Astrocyte (in vitro differentiated cells and primary cell): ENCODE measurements around the gene AMIGO3. TPM values are rescaled to one million over a fixed set of nuclear protein-coding genes. Genes with fewer than 3 reads are reported as not detected.

Source experiments
- DNase-seq: peaks from one replicate; pipeline ENCODE4 v3.0.0-alpha.2; 2010; ENCODE audit warnings: low read depth
- FAIRE-seq: peaks from 2 replicates; lab custom pipeline; 2011; peaks lifted over from hg19 to GRCh38; lab: Jason Lieb, UNC
- H2AFZ ChIP-seq: 2 replicates; pipeline ENCODE4 v1.6.0; 2012; ENCODE audit warnings: low read depth, low read length, inconsistent platforms
- H3K27ac ChIP-seq: 2 replicates; pipeline ENCODE4 v1.5.1; 2011; ENCODE audit warnings: low read depth, low read length, inconsistent platforms
- H3K27me3 ChIP-seq: 2 replicates; pipeline ENCODE4 v1.6.0; 2011; ENCODE audit warnings: low read length, inconsistent platforms; ENCODE audit not compliant: insufficient read depth
- H3K36me3 ChIP-seq: 2 replicates; pipeline ENCODE4 v1.5.1; 2011; ENCODE audit warnings: low read length, inconsistent platforms; ENCODE audit not compliant: insufficient read depth
- H3K4me1 ChIP-seq: 2 replicates; pipeline ENCODE4 v1.5.1; 2011; ENCODE audit warnings: low read length, inconsistent platforms; ENCODE audit not compliant: insufficient read depth
- H3K4me2 ChIP-seq: 2 replicates; pipeline ENCODE4 v1.6.0; 2012; ENCODE audit warnings: low read length, inconsistent platforms
- H3K4me3 ChIP-seq: 2 replicates; pipeline ENCODE4 v1.5.1; 2011; ENCODE audit warnings: low read depth, mild to moderate bottlenecking, low read length, inconsistent platforms; ENCODE audit not compliant: insufficient read depth
- H3K79me2 ChIP-seq: 2 replicates; pipeline ENCODE4 v1.6.0; 2012; ENCODE audit warnings: mild to moderate bottlenecking, low read length, inconsistent platforms; ENCODE audit not compliant: insufficient read depth
- H3K9ac ChIP-seq: 2 replicates; pipeline ENCODE4 v1.6.0; 2012; ENCODE audit warnings: mild to moderate bottlenecking, low read length, inconsistent platforms
- H3K9me3 ChIP-seq: 2 replicates; pipeline ENCODE4 v1.5.1; 2012; ENCODE audit warnings: low read depth, mild to moderate bottlenecking, low read length, inconsistent platforms; ENCODE audit not compliant: insufficient read depth
- H4K20me1 ChIP-seq: 2 replicates; pipeline ENCODE4 v1.6.0; 2012; ENCODE audit warnings: low read length, inconsistent platforms; ENCODE audit not compliant: insufficient read depth
- H3K27ac Mint-ChIP-seq: one replicate; pipeline ENCODE4 v1.8.0; 2021; ENCODE audit warnings: mild to moderate bottlenecking, mixed read lengths; ENCODE audit not compliant: unreplicated experiment
- H3K27me3 Mint-ChIP-seq: one replicate; pipeline ENCODE4 v1.8.0; 2021; ENCODE audit warnings: low read depth, mixed read lengths; ENCODE audit not compliant: unreplicated experiment
- H3K36me3 Mint-ChIP-seq: one replicate; pipeline ENCODE4 v1.8.0; 2021; ENCODE audit warnings: low read depth, mixed read lengths; ENCODE audit not compliant: unreplicated experiment
- H3K4me1 Mint-ChIP-seq: one replicate; pipeline ENCODE4 v1.8.0; 2021; ENCODE audit warnings: low read depth, mixed read lengths; ENCODE audit not compliant: unreplicated experiment
- H3K4me3 Mint-ChIP-seq: one replicate; pipeline ENCODE4 v1.8.0; 2021; ENCODE audit warnings: mild to moderate bottlenecking, moderate library complexity, mixed read lengths; ENCODE audit not compliant: unreplicated experiment
- H3K9me3 Mint-ChIP-seq: one replicate; pipeline ENCODE4 v1.8.0; 2021; ENCODE audit warnings: mild to moderate bottlenecking, mixed read lengths; ENCODE audit not compliant: unreplicated experiment
- CTCF ChIP-seq: IDR thresholded peaks from 2 replicates; pipeline ENCODE4 v1.5.1; 2011; ENCODE audit warnings: low read depth, mild to moderate bottlenecking, inconsistent platforms, low read length, moderate library complexity; ENCODE audit not compliant: insufficient read depth
- EZH2 ChIP-seq: IDR thresholded peaks from 2 replicates; pipeline ENCODE4 v1.6.1; 2012; ENCODE audit warnings: mild to moderate bottlenecking, low read length, inconsistent platforms; ENCODE audit not compliant: insufficient read depth
- total RNA-seq: library from RNA; stranded (reverse); gene quantifications from 2 replicates; pipeline ENCODE4 v1.2.1, GENCODE V29; 2021

AMIGO3 gene
- total RNA-seq, 1 donor from 2014 or later: 0.16 TPM

- Mint-ChIP-seq H3K27ac (no peak overlapping the region), H3K36me3 (peaks cover 9% of the 10 kb centered on the region), H3K4me3 (no peak overlapping the region), H3K27me3 (no peaks in the 10 kb centered on the region), H3K9me3 (peaks cover 3% of the 10 kb centered on the region), H3K4me1 (peaks cover 3% of the 10 kb centered on the region)
- FAIRE-seq: no peak
- no peak overlapping the region for H3K4me3 ChIP-seq
- TF ChIP-seq EZH2: no peak
- TF ChIP-seq CTCF: no peak
- peaks cover 12% of the 10 kb centered on the region for H3K4me1 ChIP-seq
- no peaks in the 10 kb centered on the region for H3K9me3 ChIP-seq
- H3K79me2 ChIP-seq: no peaks in the 10 kb centered on the region
- H2AFZ ChIP-seq: no peak overlapping the region
- H3K4me2 ChIP-seq: no peak overlapping the region
- H3K36me3 ChIP-seq: no peaks in the 10 kb centered on the region
- DNase-seq: no peak
- H3K9ac ChIP-seq: no peak overlapping the region
- no peaks in the 10 kb centered on the region for H3K27me3 ChIP-seq
- H4K20me1 ChIP-seq: peaks cover 28% of the 10 kb centered on the region
- H3K27ac ChIP-seq: no peak overlapping the region
Observed at GRCh38 chr3:49714728-49715550, 4.5 kb downstream of the AMIGO3 start.

GRCh38 chr3:49713336-49714105 is 6.0 kb downstream of the AMIGO3 start:
- no peak overlapping the region for H3K4me3 ChIP-seq
- Mint-ChIP-seq H3K27ac (no peak overlapping the region), H3K27me3 (no peaks in the 10 kb centered on the region), H3K36me3 (peaks cover 11% of the 10 kb centered on the region), H3K4me1 (peaks cover under 1% of the 10 kb centered on the region), H3K4me3 (no peak overlapping the region), H3K9me3 (peaks cover under 1% of the 10 kb centered on the region)
- no peaks in the 10 kb centered on the region for H3K9me3 ChIP-seq
- H3K4me2 ChIP-seq: no peak overlapping the region
- peaks cover 2% of the 10 kb centered on the region for H3K4me1 ChIP-seq
- no peak overlapping the region for H3K27ac ChIP-seq
- no peak overlapping the region for H2AFZ ChIP-seq
- no peak for TF ChIP-seq EZH2
- TF ChIP-seq CTCF: no peak
- no peak for DNase-seq
- peaks cover 21% of the 10 kb centered on the region for H4K20me1 ChIP-seq
- no peak overlapping the region for H3K9ac ChIP-seq
- H3K79me2 ChIP-seq: no peaks in the 10 kb centered on the region
- no peak for FAIRE-seq
- no peaks in the 10 kb centered on the region for H3K27me3 ChIP-seq
- H3K36me3 ChIP-seq: no peaks in the 10 kb centered on the region
